Testis (tissue), 2 donors: ENCODE measurements around the gene TPST1.

Source experiments
- POLR2A ChIP-seq: fragments of 450-650 bp; IDR thresholded peaks from one replicate; pipeline ENCODE4 v1.6.1; 2017; ENCODE audit warnings: antibody characterized with exemption, mild to moderate bottlenecking, moderate library complexity
- TF ChIP-seq, protein P1 (sequence below), 3 experiments: fragments of 450-650 bp in 2 of 3; fragments of 200-600 bp in 1 of 3; sonication (generic) in 1 of 3; IDR thresholded peaks; one replicate each; pipeline ENCODE4 v1.5.1; 2016 to 2019; ENCODE audit warnings: antibody characterized with exemption in 3 of 3, mild to moderate bottlenecking in 2 of 3, moderate library complexity in 1 of 3

DNA sequence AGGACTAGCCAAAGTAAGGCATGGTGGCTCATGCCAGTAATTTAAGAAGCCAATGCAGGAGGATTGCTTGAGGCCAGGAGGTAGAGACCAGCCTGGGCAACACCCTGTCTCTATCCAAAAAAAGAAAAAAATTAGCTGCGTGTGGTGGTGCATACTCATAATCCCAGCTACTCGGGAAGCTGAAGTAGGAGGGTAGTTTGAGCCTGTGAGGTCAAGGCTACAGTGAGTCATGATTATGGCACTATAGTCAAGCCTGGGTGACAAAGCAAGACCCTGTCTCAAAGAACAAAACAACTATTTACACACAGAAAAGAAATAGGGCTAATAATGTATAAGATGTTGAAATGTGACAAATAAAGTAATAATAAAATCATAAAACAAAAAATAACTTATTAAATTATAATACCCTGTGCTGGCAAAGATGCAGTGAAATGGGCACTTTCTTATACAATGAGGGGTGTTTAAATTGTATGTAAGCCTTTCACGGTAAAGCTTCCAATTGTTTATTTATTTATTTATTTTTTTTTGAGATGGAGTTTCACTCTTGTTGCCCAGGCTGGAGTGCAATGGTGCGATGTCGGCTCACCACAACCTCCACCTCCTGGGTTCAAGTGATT lies 175.2 kb downstream of the TPST1 start:
- TF ChIP-seq, protein P1, sequence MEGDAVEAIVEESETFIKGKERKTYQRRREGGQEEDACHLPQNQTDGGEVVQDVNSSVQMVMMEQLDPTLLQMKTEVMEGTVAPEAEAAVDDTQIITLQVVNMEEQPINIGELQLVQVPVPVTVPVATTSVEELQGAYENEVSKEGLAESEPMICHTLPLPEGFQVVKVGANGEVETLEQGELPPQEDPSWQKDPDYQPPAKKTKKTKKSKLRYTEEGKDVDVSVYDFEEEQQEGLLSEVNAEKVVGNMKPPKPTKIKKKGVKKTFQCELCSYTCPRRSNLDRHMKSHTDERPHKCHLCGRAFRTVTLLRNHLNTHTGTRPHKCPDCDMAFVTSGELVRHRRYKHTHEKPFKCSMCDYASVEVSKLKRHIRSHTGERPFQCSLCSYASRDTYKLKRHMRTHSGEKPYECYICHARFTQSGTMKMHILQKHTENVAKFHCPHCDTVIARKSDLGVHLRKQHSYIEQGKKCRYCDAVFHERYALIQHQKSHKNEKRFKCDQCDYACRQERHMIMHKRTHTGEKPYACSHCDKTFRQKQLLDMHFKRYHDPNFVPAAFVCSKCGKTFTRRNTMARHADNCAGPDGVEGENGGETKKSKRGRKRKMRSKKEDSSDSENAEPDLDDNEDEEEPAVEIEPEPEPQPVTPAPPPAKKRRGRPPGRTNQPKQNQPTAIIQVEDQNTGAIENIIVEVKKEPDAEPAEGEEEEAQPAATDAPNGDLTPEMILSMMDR (IDR thresholded peaks at IDR 0.05) = no peak
- TF ChIP-seq POLR2A = no peak
